NCI-H128 (cell line): ENCODE data around the gene SNX9.
"Not testable (repeated sequence)": the region's sequence is repeated elsewhere in the genome, so short reads cannot be mapped to it uniquely, and the experiment has no call there.

ENCODE experiments used
- DNase-seq: peaks from one replicate; lab custom pipeline; 2025; ENCODE audit not compliant: unreplicated experiment; lab: John Stamatoyannopoulos, UW

SNX9 gene

DNA sequence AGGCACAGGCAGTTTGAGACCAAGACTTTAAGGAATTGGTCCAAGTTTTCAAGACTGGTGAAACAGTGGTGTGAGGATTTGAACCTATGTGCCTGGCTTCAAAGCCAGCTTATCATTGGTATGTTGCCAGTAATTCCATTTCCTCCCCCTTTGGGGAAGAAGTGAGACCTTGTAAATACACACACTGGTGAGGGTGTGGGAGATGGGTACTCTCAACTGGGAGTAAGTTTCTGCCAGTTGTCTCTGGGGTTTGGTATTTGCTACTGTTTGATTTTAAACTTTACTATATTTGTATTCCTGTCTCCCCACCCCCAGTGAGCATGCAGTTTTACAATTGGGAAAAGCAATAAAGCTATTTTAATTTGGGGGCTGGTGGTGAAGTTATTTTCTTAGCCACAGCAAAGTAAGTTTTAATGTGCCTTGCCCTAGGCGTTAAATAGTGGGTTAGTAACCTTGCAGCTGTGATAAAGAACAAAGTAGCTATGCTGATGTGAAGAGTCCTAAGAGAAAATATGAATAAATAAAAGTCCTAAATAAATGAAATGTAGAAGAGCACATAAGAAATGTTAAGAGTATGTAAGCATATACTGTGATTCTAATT, 31.0 kb downstream of the SNX9 start:
- no peak for DNase-seq

DNA sequence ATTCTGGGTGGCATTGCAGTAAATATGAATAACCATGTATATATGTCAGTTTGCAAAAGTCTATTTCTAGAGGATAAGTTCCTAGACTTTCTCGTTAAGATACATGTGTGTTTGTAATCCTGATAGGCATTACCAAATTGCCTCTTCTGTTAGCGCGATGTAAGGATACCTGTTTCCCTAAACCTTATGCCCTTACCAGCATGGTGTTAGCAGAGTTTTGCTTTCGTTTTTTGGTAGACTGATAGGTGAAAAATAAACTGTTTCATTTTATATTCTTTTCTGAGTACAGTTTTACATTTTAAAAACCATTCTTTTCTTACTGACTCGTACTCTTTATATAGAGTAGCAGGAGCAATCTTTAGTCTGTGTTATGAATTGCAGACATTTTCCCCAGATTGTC, 32.3 kb downstream of the SNX9 start:
- DNase-seq: no peak

DNA sequence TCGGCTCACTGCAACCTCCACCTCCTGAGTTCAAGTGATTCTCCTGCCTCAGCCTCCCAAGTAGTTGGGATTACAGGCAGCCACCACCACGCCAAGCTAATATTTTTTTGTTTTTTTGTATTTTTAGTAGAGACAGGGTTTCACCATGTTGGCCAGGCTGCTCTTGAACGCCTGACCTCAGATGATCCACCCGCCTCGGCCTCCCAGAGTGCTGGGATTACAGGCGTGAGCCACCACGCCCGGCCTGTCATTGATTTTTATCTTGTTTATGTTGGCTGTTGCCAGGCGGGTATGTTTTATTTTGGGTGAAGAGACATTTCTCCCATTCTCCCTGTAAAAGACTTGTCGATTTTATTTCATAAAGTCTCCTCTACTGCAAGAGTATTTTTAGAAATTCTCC, 32.8 kb downstream of the SNX9 start:
- not testable (repeated sequence) for DNase-seq

DNA sequence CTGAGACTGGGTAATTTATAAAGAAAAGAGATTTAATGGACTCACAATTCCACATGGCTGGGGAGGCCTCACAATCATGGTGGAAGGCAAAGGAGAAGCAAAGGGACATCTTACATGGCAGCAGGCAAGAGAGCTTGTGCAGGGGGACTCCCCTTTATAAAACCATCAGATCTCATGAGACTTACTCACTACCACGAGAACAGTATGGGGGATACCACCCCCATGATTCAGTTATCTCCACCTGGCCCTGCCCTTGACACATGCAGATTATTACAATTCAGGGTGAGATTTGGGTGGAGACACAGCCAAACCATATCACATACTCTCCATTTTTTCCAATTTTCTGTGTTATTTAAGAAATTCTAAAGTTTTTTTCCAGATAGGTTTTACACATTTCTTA, 35.6 kb downstream of the SNX9 start:
- DNase-seq: not testable (repeated sequence)

DNA sequence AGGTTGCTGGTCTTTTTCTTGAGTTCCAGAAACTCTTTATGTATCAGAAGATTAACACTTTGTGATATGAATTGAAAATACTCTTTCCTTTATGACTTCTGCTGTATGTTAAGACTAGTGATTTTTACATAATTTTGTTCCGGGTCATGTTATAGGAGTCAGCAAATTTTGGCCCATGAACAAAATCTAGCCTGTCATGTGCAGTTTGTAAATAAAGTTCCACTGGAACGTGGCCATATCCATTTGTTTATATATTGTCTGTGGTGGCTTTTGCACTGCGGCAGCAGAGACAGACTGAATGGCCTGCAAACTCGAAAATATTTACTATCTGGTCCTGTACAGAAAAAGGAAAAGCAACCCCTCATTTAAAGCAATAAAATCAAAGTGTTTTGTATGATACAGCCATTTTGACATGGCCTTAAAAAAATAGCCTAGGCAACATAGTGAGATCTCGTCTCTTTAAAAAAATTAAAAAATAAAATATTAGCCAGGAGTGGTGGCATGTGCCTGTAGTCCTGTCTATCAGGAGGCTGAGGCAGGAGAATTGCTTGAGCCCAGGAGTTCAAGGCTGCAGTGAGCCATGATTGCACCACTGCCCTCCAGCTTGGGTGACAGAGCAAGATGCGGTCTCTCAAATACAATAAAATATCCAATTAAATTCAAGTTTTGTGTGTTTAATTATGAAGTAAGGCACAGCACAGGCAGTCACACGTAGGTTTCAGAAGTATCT, 36.9 kb downstream of the SNX9 start:
- DNase-seq: no peak

DNA sequence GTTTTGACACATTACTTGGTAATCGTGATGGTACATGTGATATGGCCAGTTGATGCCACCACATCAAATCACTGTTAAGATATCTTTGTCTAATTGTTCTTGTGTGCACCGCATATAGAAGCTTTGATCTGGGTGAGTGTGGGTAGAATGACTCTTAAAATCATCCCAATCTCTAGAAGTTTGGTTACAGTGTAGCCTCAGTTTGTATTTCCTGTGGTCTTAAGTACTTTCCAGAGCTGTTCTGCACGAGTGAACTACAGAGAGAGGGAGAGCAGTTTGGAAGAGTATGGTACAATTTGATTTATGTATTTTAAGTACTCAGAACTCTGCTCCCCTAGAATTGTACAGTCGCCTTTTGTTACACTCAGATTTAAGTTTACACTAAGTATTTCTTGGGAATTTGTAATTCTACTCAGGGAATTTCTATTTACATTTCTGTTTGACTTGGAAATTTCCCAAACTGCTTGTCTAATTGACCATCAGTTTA, 37.5 kb downstream of the SNX9 start:
- DNase-seq: no peak

DNA sequence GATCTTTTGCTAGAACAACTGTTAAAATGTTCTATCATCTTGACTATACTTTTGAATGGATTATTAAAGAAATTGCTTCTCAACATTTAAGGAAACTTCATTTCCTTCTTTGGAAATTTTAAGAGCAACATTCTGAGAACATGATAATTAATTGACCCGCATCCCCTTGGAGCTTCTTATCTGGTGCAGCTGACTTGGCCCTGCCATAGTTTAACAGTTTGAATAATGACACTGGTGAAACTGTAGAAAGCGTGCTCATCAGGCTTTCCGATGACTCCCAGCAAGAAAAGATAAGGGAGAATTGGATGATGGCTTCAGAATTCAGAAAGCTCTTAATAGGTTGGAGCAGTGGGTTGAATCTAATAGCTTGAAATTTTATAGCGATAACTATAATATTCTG, 38.1 kb downstream of the SNX9 start:
- no peak for DNase-seq

DNA sequence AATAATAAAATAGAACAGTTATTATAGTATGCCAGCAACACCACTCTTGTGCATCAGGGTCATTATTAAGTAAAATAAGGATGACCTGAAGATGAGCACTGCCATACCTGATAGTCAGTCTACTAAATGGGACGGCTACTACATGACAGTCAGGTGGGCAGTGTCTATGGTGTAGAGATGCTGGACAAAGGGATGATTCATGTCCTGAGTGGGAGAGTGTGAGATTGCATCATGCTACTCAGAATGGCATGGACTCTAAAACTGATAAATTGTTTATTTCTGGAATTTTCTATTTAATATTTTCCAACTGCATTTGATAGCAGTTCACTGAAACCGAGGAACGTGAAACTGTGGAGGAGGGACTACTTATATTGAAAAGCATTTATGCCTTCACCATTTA, 38.8 kb downstream of the SNX9 start:
- no peak for DNase-seq

DNA sequence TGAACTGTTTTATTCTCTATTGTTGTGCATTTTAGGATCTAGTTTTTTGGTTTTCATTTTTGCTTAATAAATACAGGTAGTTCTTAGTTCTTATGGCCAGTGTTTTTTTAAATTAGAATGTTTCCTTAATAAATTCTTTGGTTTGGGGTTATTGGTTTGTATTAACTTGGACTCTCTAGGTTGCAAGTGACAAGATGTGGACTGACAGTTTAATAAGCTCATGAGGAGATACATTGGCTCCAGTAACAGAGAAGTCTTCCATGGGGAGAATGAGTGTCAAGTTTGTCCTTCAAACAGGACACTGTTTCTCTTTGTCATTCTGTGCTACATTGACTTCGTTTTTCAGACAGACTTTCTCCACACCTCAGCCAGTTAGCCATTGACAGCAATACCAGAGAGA, 39.7 kb downstream of the SNX9 start:
- no peak for DNase-seq

DNA sequence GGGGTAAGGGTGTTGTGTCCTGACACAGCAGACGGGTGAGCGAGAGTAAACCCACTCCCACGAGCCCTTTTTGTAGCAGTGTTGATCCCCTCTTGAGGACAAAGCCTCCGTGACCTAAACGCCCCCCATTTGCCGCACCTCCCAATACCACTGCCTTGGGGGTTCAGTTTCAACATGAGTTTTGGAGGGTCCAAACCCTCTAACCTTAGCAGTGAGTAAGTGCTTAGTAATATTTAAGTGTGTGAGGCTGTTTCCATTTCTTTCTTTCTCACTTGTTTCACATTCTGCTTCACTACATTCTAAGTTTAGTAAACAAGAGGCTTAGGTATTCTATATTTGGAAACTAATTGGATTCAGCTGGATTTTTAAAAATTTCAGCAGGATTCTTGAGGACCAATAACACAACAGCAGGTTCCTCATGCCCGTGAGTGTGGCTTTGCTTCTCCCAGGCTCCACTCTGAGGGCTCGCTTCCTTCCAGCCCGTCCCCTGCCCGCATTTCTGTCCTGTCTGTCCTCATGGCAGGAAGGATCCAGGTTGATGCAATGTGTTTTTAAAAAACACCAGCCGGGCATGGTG, 41.2 kb downstream of the SNX9 start:
- DNase-seq: no peak

DNA sequence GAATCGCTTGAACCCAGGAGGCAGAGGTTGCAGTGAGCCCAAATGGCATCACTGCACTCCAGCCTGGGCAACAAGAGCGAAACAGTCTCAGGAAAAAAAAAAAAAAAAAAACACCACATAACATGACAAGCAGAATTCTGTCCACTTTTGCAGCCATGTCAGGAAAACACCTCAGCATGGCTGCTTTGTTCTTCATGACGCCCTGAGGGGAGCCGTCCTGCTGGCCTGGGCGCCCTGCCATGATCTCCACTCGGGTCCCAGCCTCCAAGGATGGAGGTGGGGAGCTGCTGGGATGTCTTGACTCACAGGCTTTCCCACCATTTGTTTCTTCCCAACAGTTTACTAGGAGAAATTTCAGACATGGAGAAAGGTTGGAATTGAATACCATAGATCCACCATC, 42.2 kb downstream of the SNX9 start:
- no peak for DNase-seq

DNA sequence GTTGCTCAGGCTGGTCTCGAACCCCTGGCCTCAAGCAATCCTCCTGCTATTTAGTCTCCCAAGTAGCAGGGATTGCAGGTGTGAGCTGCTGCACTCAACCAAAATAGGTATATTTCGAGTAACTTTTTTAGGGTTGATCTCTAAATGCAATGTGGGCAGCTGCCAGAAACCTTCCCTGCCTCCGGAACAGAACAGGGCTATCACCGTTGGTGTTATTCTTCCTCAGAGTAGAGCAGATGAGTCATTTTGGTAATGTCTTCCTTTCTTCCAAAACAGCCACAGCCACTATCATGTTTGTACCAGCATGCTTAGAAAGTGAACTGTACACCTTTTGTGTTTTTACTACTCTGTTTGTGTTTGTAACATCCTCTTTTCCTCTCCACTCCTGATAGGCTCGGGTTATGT, 44.1 kb downstream of the SNX9 start:
- DNase-seq: no peak

DNA sequence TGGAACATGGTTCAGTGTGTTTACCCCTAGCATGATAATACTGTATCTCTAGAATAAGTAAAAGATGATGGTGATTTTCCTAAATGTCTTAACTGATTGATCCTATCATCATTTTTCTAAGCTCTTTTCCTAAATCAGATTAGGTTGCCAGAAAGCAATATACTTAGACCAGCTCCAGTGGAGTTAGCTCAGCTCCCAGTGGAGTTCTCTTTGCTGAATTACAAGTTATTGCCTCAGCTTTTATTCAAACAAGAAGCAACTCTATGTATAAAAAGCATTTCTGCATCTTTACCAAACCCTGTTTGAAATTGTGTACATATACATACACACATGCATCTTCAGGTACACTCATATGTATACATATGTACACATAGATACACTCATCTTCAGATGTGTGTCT, 44.9 kb downstream of the SNX9 start:
- no peak for DNase-seq

DNA sequence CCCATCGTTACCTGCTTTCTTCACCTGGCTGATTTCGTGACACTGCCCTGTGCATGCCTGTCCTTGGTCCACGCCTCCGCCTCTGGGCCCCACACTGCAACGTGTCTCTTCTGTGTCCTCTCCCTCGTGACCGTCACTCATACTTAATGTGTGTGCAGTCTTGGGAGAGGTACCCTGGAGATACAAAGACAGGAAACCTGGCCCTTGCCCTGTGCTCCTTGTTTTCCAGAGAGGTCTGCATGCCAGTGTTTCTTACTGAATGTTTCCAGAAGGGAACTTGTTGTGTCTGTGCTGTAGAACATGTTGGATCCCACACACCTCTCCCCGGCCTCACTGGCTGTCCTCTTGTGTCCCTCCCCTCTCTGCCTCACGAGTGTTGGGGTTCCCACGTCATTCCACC, 45.8 kb downstream of the SNX9 start:
- no peak for DNase-seq

DNA sequence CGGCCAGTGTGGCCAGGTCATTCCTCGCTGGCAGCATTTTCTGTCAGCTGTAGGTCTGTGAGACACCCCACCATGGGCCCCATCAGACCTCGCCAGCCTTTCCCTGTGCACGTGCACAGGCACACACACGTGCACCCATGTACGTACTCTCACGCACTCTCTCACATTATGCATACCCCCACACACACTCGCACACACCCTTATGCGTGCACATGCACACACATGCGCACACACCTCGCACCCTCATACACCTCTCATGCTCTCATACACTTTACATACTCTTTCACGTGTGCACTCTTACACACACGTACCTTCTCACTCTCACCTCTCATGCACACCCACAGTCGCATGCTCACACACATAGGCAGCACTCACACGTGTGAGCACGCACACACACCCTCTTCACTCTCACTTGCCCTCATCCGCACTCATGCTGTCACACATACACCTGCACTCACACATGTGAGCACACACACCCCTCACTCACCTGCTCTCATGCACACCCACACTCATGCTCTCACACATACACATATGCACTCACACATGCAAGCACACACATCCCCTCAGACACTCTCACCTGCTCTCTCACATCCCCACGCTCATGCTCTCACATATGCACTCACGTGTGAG, 46.7 kb downstream of the SNX9 start:
- DNase-seq: no peak

DNA sequence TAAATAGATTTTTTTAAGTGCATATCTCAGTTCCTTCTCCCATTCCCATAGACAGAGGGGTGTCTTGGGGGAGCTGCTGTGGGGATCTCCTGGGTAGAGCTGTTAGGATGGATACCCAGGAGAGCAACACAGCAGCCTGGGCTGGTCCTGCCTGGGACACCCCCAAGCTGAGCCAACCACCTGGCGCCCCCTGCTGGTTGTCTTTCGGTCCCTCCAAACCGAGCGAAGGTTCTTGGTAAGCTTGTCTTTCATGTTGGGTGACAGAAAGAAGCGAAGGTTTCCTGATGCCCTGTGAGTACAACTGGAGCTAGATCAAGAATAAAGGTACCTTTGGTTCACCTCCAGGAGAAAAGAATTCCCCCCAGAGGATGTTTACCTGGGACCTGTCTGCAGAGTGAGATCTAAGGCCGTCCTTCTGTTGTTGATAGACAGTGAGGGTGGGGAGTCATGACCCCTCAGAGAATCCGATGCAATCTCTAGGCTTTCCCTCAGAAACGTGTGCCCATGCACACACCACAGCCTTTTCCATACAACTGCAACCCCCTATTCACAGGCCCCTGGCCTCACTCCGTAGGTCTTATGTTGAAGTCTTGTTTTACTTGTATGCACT, 50.8 kb downstream of the SNX9 start:
- DNase-seq: no peak

DNA sequence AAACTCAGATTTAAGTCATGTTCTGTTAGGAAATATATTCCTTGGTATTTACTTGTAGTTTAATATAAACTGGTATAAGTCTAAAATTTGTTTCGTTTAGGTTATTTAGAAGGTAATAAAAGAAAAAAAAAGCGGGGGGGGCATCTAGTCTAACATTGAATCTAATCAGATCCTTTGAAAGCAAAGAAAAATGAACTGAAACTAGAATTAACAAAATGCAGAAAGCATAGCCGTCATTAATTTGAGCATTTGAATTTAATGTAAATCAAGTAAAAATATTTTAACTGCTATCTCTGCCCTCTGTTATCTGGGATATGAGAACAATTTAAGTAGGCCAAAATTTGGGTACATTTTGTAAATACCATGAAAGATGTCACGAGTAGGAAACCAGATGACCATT, 54.1 kb downstream of the SNX9 start:
- DNase-seq: no peak

DNA sequence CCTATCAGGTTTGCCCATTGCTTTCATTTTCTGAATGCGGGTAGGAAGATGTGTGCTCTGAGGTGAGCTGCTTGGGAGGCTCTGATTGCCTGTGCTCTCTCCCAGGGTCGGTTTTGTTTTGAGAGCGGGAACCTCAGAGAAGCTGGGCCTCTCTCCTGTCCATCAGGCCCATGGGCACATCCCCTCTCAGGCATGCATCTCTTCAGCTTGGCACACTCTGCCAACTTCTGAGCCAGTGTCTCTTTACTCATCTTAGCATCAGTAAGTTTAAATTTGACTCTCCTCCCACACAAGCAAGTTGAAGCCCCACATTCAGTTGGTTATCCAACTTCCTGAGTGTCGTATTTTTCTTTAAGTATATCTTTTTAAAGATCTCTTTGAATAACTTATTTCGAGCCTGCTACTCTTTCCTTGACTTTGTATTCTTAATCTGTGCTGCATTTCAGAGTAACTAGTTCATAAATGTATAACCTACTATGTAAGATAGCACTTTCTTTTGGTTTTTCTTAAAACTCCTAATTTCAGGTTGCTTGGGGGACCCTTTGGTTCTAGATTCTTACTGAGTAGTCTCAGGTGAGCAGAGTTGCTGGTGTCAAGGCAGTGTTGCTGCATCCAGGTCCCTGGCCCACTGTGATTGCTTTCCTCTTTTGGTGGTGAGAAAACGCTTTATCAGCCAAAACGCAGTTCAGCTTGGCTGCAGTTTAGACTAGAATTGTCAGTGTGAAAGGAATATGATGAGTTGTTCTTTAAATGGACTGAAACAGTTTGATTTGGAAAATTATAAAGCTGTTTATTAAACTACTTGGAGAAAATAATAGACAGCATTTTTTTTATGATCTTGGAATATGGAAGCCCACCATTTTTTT, 54.8 kb downstream of the SNX9 start:
- DNase-seq: no peak

DNA sequence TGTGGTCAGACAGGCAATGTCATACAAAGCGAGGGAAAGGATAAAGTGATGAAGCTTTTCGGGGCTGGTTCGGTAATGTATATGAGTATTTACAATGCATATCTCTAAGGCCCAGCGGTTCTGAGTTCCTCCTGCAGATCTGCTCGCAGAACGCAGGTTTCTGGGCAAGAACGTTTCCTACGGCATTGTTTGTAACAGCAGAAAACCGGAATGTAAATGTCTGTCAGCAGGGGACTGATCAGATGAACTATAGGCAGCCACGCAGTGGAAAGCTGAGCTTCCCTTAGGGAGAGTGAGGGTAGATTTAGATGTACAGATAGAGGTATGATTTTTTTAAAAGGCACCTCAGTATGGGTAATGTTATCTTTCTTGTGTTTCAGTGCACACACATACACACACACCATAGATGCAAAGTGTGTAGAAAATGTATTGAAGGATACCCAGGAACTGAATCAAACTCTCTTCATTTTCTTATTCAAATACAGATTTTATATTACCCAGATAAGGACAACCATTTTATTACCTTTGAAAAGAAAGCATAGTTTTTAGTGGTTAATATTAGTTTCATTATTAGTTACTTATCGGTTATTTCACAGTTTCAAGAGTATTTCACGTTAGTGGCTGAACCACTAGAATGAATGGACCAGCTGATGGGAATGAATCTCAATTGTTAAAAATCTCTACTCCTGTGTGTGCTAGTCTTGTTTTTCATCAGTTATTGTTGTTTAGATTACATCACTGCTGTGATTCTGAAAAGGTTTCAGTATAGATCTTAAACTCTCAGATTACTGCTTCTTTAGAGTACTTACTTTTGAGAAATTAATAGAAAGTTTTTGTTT, 56.2 kb downstream of the SNX9 start:
- DNase-seq: no peak

DNA sequence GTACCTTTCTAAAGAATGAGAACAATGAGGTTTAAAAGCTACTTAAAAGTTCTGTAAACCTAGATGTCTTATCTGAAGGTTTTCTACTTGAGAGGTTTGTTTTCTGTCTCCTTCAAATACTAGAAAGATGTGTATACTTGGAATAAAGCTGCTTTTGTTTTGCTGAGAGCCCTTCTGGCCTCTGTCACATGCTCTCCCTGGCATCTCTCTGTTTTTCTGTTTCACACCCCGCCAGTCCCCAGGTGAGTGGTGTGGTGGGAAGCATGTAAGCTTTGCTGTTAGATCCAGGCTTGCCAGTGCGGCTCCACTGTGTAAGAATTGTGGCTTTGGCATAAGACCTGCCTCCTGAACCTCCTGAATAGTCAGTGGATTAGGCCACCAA, 56.8 kb downstream of the SNX9 start:
- DNase-seq: peak; percentile 6
